ENCODE data around the gene CBX7. TPM values are rescaled to one million over a fixed set of nuclear protein-coding genes. Genes with fewer than 3 reads are reported as not detected.

Gene CBX7
- 2.1 TPM for polyA plus RNA-seq (2013, experiment 1 of 2; ENCODE audit: insufficient read length)
- 2.6 TPM for polyA plus RNA-seq (2013, experiment 2 of 2; ENCODE audit: insufficient read length)

DNA sequence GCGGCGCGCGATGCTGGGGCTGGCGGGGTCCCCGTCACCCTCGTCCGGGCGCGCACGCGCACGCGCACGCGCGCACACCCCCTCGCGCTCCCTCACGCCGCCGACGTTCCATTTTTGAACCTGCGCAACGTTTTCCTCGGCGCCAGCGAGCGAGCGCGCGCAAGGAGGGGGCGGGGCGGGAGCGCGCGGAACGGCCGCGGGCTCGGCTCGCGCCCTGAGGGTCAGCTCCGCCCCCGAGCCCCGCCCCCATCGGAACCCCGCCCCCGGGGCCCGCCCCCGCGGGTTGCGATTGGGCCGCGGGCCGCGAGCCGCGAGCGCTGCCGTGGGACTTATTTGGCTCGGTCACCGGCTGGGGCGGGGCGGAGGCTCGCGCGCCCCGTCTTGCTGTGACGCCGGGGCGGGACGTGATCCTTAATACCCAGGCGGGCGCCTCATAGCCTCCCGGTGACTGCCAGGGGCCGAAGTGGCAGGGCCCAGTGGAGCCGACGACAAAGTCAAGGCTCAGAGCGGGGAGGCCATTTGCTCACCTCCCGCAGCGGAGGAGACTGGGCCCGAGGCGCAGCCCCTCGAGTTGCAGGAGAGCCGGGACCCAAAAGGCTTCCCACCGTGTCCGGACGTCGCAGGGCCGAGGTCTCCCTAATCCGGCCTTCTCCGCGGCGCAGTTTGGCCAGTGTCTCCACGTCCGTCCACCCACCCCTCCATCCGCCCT is at the start of gene CBX7:
Gene CBX7, minus strand, starts transcription at position 170 of the 709 bp plus-strand sequence. CDS start 236 bp downstream, outside the sequence.
- DNase-seq = peak; percentile 87

- no peak for DNase-seq
These were observed 45.1 kb upstream of the CBX7 start for GRCh38 chr22:39197578-39197977.

- DNase-seq = no peak
These were observed 41.6 kb upstream of the CBX7 start for GRCh38 chr22:39194098-39194497.

GRCh38 chr22:39188809-39189208 is 36.3 kb upstream of the CBX7 start:
- no peak for DNase-seq

GRCh38 chr22:39185601-39186012 is 33.1 kb upstream of the CBX7 start:
- no peak for DNase-seq

GRCh38 chr22:39184586-39185577 is 32.4 kb upstream of the CBX7 start:
- no peak for DNase-seq

DNA sequence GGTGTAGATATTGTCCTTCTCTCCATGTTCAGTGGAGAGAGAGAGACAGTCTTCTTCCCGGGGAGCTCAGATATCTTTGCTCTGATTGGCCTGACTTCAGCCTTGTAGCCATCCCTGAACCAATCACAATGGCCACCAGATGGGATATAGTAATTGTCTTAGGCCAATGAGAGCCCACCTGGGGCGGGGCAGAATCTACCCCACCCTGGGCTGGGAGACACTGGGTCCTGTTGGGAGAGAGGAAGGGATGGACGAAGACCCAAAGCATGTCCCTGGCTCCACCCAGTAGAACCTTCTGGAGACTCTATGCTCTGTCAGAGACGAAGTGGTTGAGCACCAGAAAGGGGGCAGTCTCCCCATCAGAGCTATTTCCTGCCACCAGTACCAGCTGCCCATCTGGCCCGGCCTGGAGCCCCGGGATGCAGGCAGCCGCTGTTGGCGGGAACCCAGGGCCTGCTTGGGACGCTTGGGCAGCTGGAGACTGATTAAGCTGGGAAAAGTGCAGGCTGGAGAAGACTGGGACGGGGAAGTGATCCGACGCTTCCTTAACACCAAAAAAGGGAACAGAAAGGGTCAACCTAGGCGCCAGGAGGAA is 31.6 kb upstream of the CBX7 start:
- DNase-seq = peak; percentile 45

DNA sequence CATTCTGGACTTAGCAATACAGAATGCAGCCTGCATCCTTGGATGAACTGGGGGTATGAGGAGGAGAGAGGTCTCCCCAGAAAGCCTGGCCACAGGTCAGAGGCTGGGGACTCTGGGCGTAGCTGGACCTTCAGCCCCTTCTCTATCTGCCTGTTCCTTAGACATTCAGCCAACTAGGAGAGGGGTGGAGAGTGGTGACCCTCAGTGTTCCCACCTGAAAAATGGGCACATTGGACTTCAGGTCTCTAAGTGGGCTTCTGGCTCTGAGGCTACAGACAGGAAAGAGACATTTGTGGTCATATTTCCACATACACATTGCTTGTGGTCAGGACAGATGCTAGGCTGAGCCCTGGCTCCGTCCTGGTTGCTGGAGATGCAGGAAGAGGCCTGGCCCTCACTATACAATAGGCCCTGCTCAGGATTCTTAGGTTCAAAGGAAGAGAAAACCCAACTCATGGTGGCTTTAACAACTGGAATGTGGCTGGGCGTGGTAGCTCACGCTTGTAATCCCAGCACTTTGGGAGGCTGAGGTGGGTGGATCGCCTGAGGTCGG is 30.1 kb upstream of the CBX7 start:
- DNase-seq = no peak

- no peak for DNase-seq
These were observed 29.3 kb upstream of the CBX7 start for GRCh38 chr22:39181778-39182177.

GRCh38 chr22:39181356-39181755 is 28.9 kb upstream of the CBX7 start:
- DNase-seq = no peak

GRCh38 chr22:39179841-39180335 is 27.4 kb upstream of the CBX7 start:
- no peak for DNase-seq

GRCh38 chr22:39179401-39179827 is 26.9 kb upstream of the CBX7 start:
- no peak for DNase-seq

GRCh38 chr22:39178206-39179111 is 26.0 kb upstream of the CBX7 start:
- DNase-seq = no peak

DNA sequence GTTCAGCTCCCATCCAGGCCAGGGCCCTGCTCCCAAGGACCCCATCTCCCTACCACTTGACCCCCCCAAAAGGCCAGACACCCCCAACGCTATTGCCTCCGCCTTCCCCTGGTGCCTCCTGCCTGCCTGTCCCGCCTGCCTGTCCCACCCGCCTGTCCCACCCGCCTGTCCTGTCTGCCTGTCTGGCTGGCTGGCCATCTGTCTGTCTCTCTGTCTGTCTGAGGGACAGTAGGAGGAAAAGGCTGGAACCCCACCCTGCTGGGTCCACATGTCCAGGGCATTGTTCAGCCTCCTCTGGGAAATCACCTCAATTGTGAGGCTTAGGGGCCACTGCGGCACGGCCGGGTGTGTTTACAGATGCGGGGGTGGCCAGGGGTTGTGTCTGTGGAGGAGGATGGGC is 25.3 kb upstream of the CBX7 start:
- no peak for DNase-seq

- DNase-seq = no peak
These were observed 24.9 kb upstream of the CBX7 start for GRCh38 chr22:39177456-39177775.

GRCh38 chr22:39176714-39177455 is 24.4 kb upstream of the CBX7 start:
- DNase-seq = no peak

- DNase-seq = peak; percentile 90
These were observed 23.7 kb upstream of the CBX7 start for GRCh38 chr22:39176143-39176713.

DNA sequence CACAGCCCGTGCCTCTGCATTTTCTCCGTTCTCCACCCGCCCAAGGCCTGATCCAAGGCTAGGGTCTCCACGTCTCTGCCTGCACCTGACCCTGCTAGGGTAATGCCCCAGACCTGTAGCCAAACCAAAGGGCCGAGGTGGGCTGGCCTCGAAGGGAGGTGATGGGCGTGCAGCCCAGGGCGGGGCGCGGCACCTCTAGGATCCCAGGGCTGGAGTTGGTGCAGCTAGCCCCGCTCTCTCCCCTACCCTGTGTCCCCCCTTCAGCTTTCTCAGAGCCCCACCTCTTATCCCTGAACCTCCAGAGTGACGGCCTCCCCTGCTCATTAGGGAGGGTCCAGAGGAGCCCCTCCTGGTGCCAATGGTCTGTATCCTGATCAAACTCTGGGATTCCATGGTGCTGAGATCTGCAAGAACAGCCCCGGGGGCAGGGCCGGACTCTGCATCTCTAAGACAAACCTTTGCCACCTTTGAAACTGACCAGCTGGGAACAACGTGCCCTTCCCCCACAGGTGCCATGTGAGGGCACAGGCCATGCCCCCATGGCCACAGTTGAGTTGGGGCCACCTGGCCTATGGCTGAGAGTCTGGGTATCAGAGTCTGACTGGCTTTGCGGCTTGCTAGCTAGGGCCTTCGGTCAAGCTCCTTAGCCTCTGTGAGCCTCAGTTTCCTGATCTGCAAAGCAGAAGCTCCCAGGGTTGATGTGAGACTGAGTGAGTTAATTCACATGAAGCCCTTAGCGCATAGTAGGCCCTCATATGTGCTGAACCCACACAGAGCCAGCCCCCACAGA is 23.1 kb upstream of the CBX7 start:
- DNase-seq = no peak

Data from fibroblast of skin of back (primary cell).